Breast epithelium (tissue), 4 donors: ENCODE measurements around the gene SNX11. TPM values are rescaled to one million over a fixed set of nuclear protein-coding genes. Genes with fewer than 3 reads are reported as not detected.

Source experiments
- DNase-seq, 2 donors: peaks; one replicate each; pipeline ENCODE4 v3.0.0-alpha.2; 2019; ENCODE audit warnings: low spot score in 2 of 2
- H3K27ac ChIP-seq, 2 donors: fragments of 200-600 bp; sonication (generic) in 1 of 2; one replicate each; pipeline ENCODE4 v1.5.1; 2016 to 2019; ENCODE audit warnings: mild to moderate bottlenecking in 1 of 2
- H3K27me3 ChIP-seq, 2 donors: fragments of 200-600 bp; sonication (generic) in 1 of 2; one replicate each; pipeline versions ENCODE4 v1.5.1 to v1.6.0; 2017 to 2019; ENCODE audit warnings: control low read depth in 1 of 2, mild to moderate bottlenecking in 1 of 2
- H3K36me3 ChIP-seq: fragments of 200-600 bp; one replicate; pipeline ENCODE4 v1.5.1; 2019
- H3K4me1 ChIP-seq, 2 donors: fragments of 200-600 bp; sonication (generic); one replicate each; pipeline ENCODE4 v1.5.1; 2016 to 2019; ENCODE audit warnings: control low read depth in 1 of 2
- H3K4me3 ChIP-seq, 3 donors: fragments of 200-600 bp; sonication (generic); 1 replicate in 2 of 3; 2 replicates in 1 of 3; pipeline ENCODE4 v1.5.1; 2016 to 2019; ENCODE audit warnings: mild to moderate bottlenecking in 3 of 3, moderate library complexity in 2 of 3
- H3K9me3 ChIP-seq, 2 donors: fragments of 200-600 bp; sonication (generic) in 1 of 2; one replicate each; pipeline ENCODE4 v1.5.1; 2016 to 2019; ENCODE audit warnings: control low read depth in 1 of 2
- CTCF ChIP-seq, 3 donors: fragments of 450-650 bp; IDR thresholded peaks; one replicate each; pipeline ENCODE4 v1.5.1; 2016 to 2017; ENCODE audit warnings: antibody characterized with exemption in 3 of 3, mild to moderate bottlenecking in 3 of 3, moderate library complexity in 3 of 3
- POLR2A ChIP-seq: fragments of 450-650 bp; IDR thresholded peaks from one replicate; pipeline ENCODE4 v1.6.1; 2016; ENCODE audit warnings: antibody characterized with exemption, mild to moderate bottlenecking, moderate library complexity
- POLR2AphosphoS5 ChIP-seq, 3 donors: sonication (generic); formaldehyde crosslinking; IDR thresholded peaks; one replicate each; pipeline ENCODE4 v1.6.1; 2017; ENCODE audit warnings: antibody characterized with exemption in 3 of 3
- intact Hi-C: fragments of 100-400 bp; cut with DNase I; formaldehyde crosslinking; loops from one replicate; pipeline ENCODE4 v1.15.1; 2023; ENCODE audit warnings: low total_unique reads
- total RNA-seq, 3 donors: library from RNA; depleted of rRNA; stranded (reverse); fragments of >200 nt; gene quantifications; one replicate each; pipeline ENCODE4 v1.1.0, GENCODE V29; 2016

SNX11 gene
- total RNA-seq, 3 donors from 2014 or later: 13.4 to 19.7 (median 14.2) TPM

- Histone ChIP-seq H3K9me3 (no peaks in the 10 kb centered on the region), H3K4me1 (no peaks in the 10 kb centered on the region), H3K36me3 (no peaks in the 10 kb centered on the region), H3K27ac (no peak overlapping the region), H3K27me3 (no peaks in the 10 kb centered on the region), H3K4me3 (no peak overlapping the region)
- TF ChIP-seq CTCF (IDR thresholded peaks at IDR 0.05) (no peak), POLR2A (no peak), POLR2AphosphoS5 (IDR thresholded peaks at IDR 0.05) (no peak)
- intact Hi-C loops: no loop called here
- DNase-seq: no peak
Measured at GRCh38 chr17:48163809-48164208, 56.2 kb downstream of the SNX11 start.

GRCh38 chr17:48169926-48170325, 62.4 kb downstream of the SNX11 start:
- Histone ChIP-seq H3K9me3 (no peaks in the 10 kb centered on the region), H3K4me1 (no peaks in the 10 kb centered on the region), H3K27me3 (no peaks in the 10 kb centered on the region), H3K27ac (no peak overlapping the region), H3K4me3 (no peak overlapping the region), H3K36me3 (no peaks in the 10 kb centered on the region)
- intact Hi-C loops: no loop called here
- TF ChIP-seq CTCF (IDR thresholded peaks at IDR 0.05) (no peak), POLR2AphosphoS5 (IDR thresholded peaks at IDR 0.05) (no peak)
- no peak for DNase-seq

Other genes starting within 250 kb of the SNX11 start
- gene SP2, start 211.5 kb upstream of the SNX11 start, total RNA-seq: 1 to 10 TPM; 4.6 to 9.8 (median 5.6) TPM
- gene PNPO, start 166.2 kb upstream of the SNX11 start, total RNA-seq: 10 to 100 TPM; 28.3 to 61.2 (median 34.7) TPM
- gene PRR15L, start 149.9 kb upstream of the SNX11 start, total RNA-seq: 100 to 1,000 TPM in 1 of 3 donors, 10 to 100 TPM in 1, not detected in 1; 38.7 to 105 TPM
- 100 to 1,000 TPM; 121 to 198 (median 183) TPM for gene CDK5RAP3, start 136.7 kb upstream of the SNX11 start, total RNA-seq
- gene COPZ2, start 70.0 kb upstream of the SNX11 start, total RNA-seq: 10 to 100 TPM; 16.4 to 97.9 (median 23.3) TPM
- gene NFE2L1, start 59.4 kb upstream of the SNX11 start, total RNA-seq: 100 to 1,000 TPM in 2 of 3 donors, 10 to 100 TPM in 1; 96.4 to 278 (median 106) TPM
- gene CBX1, start 6.3 kb upstream of the SNX11 start, total RNA-seq: 10 to 100 TPM; 29.0 to 45.8 (median 45.2) TPM